ENCODE data around the gene FBXO9.
A peak's percentile ranks its signal among the peaks of the same experiment; 100 is the strongest.
"Not testable (repeated sequence)": the region's sequence is repeated elsewhere in the genome, so short reads cannot be mapped to it uniquely, and the experiment has no call there.

Gene FBXO9

GRCh38 chr6:53045891-53046673 is 19.1 kb upstream of the FBXO9 start:
- DNase-seq (ENCODE audit: low read depth in 1 of 2, low spot score in 1 of 2): no peak

DNA sequence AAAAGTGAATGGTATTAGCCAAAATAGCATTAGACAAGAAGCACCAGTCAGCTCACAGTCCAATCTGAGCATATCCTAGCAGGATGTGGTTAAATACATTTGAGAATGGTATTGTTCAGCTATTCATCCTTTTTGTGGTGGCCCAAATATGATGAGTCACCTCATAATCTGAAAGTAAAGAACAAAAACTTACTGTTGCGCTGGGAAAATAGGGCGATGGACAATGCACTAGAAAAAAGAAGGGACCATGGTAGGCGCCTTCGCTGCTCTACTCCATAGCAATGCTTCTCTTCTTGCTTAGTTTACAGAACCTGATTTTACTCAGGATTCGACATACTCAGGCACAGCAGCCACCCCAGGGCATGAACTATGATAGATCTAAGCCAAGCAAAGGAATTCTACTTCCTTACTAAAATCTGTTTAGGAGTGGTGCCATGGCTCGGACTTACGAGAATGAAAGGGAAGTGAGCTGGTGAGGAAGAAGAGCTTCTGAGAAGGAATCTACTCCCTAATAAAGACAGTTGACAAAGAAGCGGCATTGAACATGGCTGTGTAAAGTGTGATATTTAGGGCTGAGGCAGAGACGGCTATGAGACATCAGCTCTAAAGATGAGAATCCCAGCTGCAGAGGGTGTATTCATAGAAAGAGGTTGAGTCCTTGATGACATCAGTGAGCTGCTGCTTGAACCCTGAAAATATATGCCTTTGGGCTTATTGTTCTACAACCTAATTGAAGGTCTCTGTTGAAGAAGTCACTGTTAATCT is 16.6 kb upstream of the FBXO9 start:
- no peak for DNase-seq (ENCODE audit: low read depth in 1 of 2, low spot score in 1 of 2)

GRCh38 chr6:53049415-53049814 is 15.8 kb upstream of the FBXO9 start:
- no peak for DNase-seq (ENCODE audit: low read depth in 1 of 2, low spot score in 1 of 2)

- DNase-seq (ENCODE audit: low read depth in 1 of 2, low spot score in 1 of 2): not testable (repeated sequence)
These were observed 13.1 kb upstream of the FBXO9 start for GRCh38 chr6:53052152-53052551.

DNA sequence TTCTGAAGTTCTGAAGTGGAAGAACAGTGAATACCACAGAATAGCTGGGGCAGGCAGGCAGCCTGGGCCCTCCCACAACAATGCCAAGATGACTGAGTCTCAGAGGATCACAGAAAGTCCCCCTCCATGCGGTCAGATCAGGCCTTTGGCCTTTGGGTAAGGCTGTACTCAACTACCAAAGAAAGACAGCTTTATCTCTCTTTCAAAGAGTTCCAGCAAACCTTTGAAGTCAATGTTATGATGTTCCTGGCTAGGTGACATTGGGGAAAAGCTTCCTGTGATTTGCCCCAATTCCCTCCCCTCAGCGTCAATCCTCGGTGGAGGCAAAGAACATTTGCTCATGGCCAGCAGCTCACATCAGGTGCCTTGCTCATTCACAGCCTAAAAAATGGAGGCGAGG is 10.7 kb upstream of the FBXO9 start:
- no peak for DNase-seq (ENCODE audit: low read depth in 1 of 2, low spot score in 1 of 2)

DNA sequence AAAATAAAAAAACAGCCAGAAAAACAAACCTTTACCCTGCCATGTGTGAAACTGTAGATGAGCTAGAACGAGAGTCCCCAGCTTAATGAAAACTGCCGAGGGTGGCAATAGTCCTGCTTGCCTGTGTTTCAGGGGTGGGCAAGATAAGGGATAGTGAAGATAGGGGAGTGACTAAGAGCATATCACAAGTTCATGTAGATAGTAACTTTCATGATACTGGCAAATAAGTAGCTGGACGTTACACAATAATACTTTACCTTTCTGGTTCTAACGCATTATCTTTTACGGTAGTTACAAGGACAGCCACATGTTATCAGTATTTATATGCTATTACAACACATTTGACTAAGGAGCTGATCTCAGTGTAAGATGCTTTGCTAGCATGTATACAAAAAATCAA is 9.3 kb upstream of the FBXO9 start:
- no peak for DNase-seq (ENCODE audit: low read depth in 1 of 2, low spot score in 1 of 2)

DNA sequence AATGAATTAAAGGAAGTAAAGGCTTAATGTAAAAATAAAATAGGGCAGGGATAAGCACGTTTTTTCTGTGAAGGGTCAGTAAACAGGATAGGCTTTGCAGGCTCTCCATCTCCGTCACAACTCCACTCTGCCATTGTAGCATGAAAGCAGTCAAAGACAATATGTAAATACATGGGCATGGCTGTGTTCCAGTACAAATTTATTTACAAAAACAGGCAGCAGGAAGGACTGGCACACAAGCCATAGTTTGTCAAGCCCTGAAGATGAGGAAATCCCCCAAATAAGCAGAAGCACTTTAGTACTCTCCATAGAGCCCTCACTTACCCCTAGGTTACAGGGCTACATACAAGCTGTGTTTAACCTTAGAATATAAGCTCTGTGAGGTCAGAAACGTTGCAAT is 8.9 kb upstream of the FBXO9 start:
- no peak for DNase-seq (ENCODE audit: low read depth in 1 of 2, low spot score in 1 of 2)

DNA sequence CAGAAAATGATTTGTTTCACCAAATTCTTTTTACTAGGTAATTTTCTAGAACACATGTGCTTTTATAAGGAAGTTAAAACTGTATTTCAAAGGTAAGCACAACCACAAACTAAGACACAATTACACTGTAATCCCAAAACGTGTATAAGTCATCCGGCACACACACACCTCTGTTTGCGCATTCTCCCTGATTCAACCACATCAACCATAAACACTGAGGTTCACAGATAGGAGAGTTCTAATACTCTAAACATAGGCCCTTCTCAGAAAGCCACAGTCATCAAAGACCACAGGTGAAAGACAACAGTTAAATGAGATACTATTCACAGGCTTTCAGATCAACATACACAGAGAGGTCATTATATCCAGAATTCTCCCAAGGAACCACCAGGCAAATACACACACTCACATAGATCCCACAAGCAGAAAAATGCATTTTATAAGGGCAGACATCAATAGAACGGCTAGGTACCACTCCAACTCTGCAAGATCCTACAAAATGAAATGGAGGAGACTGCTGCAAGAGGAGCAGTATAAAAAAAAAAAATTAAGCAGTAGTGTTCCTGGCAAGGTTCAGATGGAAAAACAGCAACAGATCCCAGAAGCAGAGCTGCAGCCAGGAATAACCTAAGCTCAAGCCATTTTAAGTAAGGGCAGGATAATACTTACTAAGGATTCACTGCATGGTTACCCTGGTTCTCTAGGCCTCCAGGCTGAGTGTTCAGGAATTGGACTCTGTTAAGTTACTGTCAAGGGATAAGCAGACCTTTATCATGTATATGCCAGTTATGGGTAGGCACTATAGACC is 6.6 kb upstream of the FBXO9 start:
- no peak for DNase-seq (ENCODE audit: low read depth in 1 of 2, low spot score in 1 of 2)

DNA sequence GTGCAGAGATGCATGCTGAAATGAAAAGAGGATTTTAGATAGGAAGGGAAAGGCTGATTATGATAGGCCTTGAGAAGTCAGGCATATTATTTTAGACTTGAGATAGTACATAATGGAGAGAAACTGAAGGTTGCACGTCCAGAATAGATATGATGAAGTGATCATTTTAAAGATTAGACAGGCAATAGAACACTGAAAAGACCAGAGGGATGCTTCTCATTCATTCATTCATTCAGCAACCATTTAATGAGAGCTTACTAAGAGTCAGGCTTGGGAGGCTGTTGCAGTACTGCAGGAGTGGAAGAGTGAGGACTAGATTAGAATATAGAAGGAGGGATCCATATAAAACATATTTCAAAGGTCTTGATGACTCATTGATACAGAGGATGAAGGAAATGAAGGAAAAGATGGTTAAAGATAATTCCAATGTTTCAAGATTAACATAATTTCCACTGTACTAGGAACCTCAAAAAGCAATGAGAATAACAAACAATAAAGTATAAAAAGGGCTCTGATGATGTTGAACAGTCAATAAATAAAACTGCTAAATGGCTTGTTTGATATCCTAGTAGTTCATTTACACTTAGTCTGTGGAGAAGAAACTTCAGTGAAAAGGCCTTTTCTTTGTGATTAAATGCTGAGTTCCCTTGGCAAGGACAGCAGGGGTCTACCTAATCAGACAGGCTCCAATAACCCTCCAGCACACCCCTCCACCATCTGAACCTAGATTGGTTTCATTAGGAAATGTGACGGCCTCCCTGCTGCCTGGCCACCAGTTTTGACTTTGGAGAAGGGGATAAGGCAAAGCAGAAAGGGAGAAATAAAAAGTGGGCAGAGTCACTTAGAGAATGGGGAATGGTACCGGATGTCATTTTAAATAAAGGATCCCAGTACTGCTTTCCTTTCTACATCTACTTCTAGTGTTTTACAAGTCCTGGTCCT is 5.3 kb upstream of the FBXO9 start:
- DNase-seq (ENCODE audit: low read depth in 1 of 2, low spot score in 1 of 2): no peak

DNA sequence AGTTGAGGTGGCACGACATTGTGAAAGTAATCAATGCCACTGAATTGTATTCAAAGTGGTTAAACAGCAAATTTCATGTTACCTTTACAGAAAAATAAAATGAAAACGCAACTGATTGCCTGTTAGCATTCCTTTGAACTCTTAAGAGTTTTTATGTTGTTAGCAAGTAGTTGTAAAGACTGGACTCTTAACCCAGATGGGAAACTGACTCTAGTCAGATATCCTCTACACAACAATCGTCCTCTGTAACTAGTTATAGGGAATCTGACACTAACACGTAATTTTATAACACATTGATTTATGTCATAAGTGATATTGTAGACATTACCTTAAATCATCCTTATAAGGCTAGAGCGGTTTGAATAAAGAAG is 3.0 kb upstream of the FBXO9 start:
- no peak for DNase-seq (ENCODE audit: low read depth in 1 of 2, low spot score in 1 of 2)

GRCh38 chr6:53064255-53064654 is 949 bp upstream of the FBXO9 start:
- DNase-seq (ENCODE audit: low read depth in 1 of 2, low spot score in 1 of 2): not testable (repeated sequence)

DNA sequence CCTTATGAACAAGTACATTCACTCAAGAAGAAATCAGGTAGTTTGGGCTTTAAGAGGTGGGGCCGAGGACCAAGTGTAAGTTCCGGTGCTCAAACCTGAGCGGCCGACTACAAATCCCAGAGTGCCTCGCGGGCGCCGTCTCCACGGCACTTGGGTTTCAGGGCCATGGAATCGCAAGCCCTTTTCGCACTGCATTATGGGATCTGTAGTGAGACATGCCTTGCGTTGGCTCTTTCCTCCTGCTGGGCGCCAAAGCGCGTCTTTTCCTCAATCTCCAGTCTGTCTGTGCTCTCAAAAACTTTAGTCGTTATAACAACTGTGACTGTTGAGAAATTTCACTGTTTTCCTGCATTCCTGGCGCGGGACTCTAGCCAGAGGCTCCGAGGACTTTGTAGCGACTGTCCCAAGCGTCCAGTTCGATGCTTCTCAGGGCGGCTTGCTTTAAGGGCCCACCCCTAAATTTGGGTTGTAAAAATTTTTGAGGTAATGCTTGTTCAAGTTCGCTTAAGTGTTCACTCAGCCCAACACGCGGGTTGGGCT is 408 bp upstream of the FBXO9 start:
- peak; percentile 89 to 90 for DNase-seq (ENCODE audit: low read depth in 1 of 2, low spot score in 1 of 2)

DNA sequence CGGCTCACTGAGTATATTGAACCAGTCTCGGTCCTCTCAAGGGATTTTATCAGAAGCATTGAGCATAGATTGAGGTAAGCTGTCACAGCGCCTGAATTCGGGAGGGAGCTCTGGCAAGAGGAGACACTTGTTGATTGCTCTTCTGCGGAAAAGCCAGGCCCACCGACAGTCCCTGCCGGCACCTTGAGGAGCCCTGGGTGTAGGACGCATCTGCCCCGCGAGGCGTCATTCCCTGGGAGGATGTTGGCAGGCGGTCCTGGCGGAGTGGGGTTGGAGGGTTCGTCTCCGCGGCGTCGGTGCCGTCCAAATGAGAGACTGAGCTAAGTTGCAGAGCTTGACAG is 843 bp downstream of the FBXO9 start:
- DNase-seq (ENCODE audit: low read depth in 1 of 2, low spot score in 1 of 2): no peak

- DNase-seq (ENCODE audit: low read depth in 1 of 2, low spot score in 1 of 2): no peak
These were observed 1.9 kb downstream of the FBXO9 start for GRCh38 chr6:53066874-53067706.

DNA sequence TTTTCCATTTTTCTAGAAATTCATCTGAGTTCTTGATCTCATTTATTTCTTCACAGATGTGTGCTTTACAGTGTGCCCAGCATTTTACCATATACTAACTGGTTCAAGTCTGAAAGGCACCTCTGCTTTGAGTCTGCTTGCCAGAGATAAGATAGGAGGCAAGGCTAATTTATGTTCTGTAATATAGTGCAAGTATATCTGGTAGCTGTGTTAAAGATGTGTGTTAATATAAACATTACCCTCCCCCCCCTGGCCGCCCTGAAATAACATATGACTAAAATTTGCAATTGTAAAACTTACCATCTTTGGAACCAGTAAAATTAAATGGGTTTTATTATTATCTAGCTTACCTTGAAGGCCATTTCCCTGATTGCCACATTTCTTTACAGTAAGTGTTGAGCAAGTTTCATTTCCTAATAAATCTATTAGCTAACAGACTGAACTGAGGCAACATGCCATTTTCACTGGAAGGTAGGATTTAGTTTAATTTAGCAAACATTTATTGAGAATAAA is 2.7 kb downstream of the FBXO9 start:
- DNase-seq (ENCODE audit: low read depth in 1 of 2, low spot score in 1 of 2): no peak

- no peak for DNase-seq (ENCODE audit: low read depth in 1 of 2, low spot score in 1 of 2)
These were observed 4.2 kb downstream of the FBXO9 start for GRCh38 chr6:53069427-53069826.

GRCh38 chr6:53070806-53071205 is 5.6 kb downstream of the FBXO9 start:
- DNase-seq (ENCODE audit: low read depth in 1 of 2, low spot score in 1 of 2): no peak

DNA sequence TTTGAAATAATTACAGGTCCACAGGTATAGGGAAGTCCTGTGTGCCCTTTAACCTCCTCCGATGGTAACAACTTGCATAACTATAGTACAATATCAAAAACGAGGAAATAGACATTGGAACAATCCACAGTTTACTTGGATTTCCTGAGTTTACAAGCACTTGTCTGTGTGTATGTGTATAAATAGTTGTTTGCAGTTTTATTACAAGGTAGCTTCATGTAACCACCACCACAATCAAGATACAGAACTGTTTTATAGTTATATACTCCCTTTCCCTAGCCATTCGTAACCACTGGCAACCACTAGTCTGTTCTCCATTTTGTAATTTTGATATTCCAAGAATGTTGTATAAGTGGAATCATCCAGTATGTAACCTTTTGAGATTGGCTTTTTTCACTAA is 9.1 kb downstream of the FBXO9 start:
- DNase-seq (ENCODE audit: low read depth in 1 of 2, low spot score in 1 of 2): no peak

- no peak for DNase-seq (ENCODE audit: low read depth in 1 of 2, low spot score in 1 of 2)
These were observed 15.6 kb downstream of the FBXO9 start for GRCh38 chr6:53080813-53081212.

GRCh38 chr6:53086302-53086701 is 21.1 kb downstream of the FBXO9 start:
- no peak for DNase-seq (ENCODE audit: low read depth in 1 of 2, low spot score in 1 of 2)

Measured in activated T-helper 1 cell treated with anti-CD3 and anti-CD28 coated beads, Interleukin-2, amount 50 U/mL, for 16 hours (primary cell).